ENCODE measurements around the gene HTR7. TPM values are rescaled to one million over a fixed set of nuclear protein-coding genes. Genes with fewer than 3 reads are reported as not detected.
"Not testable (repeated sequence)": the region's sequence is repeated elsewhere in the genome, so short reads cannot be mapped to it uniquely, and the experiment has no call there.

HTR7 gene
- total RNA-seq, 1 donor from 2014 or later: 0.10 TPM

- DNase-seq (ENCODE audit: low read depth): no peak
Observed at GRCh38 chr10:90858461-90858968, 676 bp upstream of the HTR7 start.

- no peak for DNase-seq (ENCODE audit: low read depth)
Observed at GRCh38 chr10:90856964-90857634, 740 bp downstream of the HTR7 start.

DNA sequence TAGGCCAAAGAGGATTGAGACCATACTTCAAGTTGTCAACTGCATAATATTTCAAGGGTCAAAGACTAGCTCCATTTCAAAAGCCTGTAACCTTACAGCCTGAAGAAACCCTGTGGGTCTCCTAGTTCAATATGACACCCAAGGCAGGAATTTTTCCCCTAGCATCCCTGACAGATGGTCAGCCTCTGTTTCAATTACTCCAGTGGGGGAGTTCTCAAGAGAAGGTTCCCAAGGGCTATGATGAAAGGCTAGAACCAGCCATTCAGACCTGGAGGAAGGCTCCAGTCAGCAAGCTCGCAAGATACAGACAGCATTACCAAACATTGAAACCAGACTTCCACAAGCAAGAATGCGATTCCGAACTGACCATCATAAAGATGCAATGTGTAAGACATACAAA, 1.6 kb downstream of the HTR7 start:
- DNase-seq (ENCODE audit: low read depth): no peak

GRCh38 chr10:90855126-90855525, 2.7 kb downstream of the HTR7 start:
- DNase-seq (ENCODE audit: low read depth): no peak

DNA sequence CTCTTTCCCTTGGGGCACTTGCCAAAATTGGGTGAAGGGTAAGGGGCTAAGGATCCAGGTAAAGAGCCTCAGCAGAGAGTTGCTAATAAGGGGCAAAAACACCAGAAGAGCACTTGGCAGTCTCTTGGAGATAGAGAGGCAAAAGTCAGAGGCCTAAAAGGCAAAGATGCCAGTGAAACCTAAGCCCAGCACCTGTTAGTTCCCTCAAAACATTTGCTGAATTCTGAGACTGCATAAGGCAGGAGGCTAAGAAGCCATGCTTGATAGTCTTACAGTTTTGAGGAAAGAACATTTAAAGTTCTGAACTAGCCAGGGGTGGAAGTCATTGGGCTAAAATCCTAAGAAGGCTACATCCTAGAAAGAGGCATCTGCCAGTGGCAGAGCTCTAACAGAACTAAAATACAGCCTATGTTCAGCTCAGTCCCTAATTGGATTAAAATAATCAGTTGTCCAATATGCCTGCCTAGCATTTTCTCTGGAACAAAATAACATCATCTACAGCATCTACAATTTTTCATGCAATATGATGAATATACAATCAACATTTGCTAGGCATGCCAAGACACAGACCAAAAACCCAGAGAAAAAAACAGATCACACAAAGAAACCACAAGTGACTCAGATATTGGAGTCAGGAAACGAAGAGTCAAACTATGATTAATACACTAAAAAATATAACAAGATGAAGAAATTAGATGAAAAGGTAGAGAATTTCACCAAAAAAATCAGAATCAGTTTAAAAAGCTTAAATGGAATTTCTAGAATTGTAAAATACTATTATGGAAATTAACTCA, 7.7 kb downstream of the HTR7 start:
- DNase-seq (ENCODE audit: low read depth): no peak

GRCh38 chr10:90847436-90847835, 10.4 kb downstream of the HTR7 start:
- DNase-seq (ENCODE audit: low read depth): peak; percentile 46

GRCh38 chr10:90846746-90847145, 11.1 kb downstream of the HTR7 start:
- DNase-seq (ENCODE audit: low read depth): no peak

DNA sequence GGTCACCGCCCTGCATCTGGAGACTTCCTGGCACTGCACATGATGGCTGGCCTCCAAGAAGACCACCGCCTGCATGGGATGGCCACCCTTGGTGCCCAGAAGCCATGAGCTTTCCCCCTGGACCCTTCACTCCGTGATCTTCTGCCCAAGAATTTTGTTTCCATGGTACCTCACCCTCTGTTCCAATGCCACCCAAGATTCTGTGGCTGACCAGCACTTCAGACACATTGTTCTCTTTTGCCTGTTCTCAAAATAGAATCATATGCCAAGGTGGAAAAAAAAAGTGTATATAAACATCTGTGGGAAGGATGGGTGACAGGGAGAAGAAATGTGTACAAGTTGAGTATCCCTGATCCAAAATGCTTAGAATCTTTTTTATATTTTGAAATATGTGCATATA, 12.1 kb downstream of the HTR7 start:
- DNase-seq (ENCODE audit: low read depth): no peak

DNA sequence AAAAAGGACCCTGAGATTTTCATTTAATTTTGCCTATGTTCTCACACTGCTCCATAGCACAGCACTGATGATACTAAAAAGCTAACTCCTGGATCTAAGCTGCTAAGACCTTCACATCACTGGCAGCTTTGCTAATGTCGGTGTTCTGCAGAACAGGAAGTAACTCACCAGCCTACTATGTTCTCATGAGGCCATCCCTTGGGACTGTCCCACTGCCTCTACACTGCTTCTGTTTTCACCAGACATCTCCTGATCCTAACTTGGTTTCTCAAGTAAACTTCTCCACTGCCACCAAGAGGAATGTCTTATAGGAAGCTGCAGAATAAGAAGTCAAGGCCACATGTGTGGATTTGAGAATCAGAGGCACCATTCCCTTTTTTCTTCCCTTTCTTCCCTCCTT, 15.1 kb downstream of the HTR7 start:
- no peak for DNase-seq (ENCODE audit: low read depth)

DNA sequence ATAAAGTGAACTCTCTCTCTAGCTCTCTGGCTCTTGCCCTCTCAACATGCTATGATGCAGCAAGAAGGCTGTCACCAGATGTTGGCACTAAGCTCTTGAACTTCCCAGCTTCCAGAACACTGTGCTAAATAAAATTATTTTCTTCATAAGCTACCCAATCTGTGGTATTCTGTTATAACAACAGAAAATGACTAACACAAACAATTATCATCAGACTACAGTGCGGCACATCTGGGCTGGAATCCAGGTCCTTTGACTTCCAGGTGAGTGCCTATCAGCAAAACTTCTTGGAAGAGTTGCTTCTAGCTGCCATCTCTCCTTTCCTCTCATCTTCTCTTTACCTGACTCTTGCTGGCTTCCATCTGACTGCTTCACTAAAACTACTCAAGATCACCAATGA, 20.4 kb downstream of the HTR7 start:
- no peak for DNase-seq (ENCODE audit: low read depth)

DNA sequence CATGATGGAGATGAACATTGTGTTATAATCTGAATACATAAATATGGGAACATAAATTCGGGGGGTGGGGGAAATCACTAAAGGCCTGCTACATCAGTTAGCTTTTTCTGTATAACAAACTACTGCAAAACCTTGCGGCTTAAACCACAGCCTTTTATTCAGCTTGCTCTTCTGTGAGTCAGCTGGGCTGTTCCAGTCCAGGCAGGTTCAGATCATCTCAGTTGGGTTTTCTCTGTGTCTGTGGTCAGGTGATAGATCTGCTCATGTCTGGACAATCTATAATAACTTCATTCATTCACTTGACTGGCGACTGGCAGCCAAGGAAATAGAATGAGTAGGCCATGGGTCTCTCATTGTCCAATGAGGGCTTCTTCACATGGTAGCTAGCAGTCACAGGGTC, 23.5 kb downstream of the HTR7 start:
- DNase-seq (ENCODE audit: low read depth): no peak

GRCh38 chr10:90832111-90832510, 25.7 kb downstream of the HTR7 start:
- no peak for DNase-seq (ENCODE audit: low read depth)

- no peak for DNase-seq (ENCODE audit: low read depth)
Observed at GRCh38 chr10:90822508-90822907, 35.3 kb downstream of the HTR7 start.

DNA sequence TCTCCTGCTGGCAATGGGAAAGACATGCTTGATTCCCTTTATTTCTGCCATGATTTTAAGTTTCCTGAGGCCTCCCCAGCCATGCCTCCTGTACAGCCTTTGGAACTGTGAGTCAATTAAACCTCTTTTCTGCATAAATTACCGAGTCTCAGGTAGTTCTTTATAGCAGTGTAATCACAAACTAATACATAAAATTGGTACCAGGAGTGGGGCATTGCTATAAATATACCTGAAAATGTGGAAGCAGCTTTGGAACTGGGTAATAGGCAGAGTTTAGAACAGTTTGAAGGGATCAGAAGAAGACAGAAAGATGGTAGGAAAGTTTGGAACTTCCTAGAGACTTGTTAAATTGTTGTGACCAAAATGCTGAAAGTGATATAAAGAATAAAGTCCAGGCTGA, 36.0 kb downstream of the HTR7 start:
- DNase-seq (ENCODE audit: low read depth): not testable (repeated sequence)

DNA sequence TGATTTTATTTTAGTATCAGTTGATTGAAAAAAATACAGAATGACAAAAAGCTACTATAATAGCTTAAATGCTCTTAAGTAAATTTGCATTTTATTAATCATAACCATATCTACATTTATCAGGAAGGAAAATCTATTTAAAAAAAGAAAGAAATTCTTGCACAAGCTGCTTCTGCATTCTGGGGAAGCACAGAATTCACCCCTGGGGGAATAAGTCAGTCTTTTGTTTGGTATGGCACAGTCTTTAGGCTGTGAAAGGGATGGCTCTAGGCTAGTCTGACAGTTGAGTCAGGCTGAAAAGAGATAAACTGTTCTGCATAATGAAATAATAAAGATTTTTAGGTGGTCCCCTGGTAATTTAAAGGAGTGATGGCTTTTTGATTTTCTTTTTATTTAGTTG, 37.9 kb downstream of the HTR7 start:
- DNase-seq (ENCODE audit: low read depth): no peak

GRCh38 chr10:90818736-90819135, 39.1 kb downstream of the HTR7 start:
- no peak for DNase-seq (ENCODE audit: low read depth)

DNA sequence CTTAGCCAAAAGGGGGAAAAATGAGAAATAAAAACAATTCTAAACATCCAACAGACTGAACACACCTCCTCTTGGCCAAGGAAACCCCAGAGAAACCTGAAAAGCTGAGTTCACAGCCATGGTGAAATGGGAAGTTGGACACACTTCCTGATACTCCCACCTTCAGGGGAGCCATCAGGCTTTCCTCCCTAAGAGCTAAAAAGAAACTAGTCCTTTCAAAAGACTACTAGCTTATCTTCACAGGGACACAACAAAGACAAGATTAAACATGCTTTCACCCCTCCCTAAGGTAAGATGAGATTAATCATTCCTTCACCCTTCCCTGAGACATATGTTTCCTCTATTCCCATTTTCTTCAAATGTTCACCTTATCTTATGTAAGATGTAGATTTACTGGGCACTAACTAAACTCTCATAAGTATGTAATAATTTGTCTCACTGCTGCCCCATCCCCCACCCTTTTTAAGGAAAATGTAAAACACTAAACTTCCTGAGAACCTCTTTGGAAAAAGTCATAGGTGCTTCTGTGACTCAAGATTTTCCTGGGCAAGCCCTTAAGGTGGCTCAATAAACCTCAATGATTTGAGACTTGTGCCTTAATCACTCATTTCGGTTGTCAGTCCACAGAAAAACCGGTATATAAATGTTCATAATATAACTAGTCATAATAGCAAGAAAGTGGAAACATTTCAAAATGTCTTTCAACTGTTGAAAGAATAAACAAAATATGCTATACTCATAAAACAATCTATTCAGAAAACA, 40.5 kb downstream of the HTR7 start:
- no peak for DNase-seq (ENCODE audit: low read depth)

DNA sequence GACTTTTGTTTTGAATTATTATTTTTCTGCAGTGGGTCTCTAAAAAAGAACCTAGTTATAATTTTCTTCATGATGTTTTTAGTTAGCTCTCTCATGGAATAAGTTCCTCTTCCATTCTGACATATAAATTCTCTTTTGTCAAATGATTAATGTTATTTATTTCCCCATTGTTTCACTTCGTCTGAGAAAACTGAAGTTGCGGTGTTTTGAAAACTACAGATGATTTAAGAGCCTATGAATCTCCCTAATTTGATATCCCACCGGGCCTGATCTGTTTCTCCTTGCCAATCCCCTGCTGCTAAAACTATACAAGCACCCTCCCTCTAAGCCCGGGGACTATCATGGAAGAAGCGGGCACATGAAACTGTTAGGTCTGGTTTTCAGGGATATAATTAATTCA, 41.4 kb downstream of the HTR7 start:
- DNase-seq (ENCODE audit: low read depth): no peak

DNA sequence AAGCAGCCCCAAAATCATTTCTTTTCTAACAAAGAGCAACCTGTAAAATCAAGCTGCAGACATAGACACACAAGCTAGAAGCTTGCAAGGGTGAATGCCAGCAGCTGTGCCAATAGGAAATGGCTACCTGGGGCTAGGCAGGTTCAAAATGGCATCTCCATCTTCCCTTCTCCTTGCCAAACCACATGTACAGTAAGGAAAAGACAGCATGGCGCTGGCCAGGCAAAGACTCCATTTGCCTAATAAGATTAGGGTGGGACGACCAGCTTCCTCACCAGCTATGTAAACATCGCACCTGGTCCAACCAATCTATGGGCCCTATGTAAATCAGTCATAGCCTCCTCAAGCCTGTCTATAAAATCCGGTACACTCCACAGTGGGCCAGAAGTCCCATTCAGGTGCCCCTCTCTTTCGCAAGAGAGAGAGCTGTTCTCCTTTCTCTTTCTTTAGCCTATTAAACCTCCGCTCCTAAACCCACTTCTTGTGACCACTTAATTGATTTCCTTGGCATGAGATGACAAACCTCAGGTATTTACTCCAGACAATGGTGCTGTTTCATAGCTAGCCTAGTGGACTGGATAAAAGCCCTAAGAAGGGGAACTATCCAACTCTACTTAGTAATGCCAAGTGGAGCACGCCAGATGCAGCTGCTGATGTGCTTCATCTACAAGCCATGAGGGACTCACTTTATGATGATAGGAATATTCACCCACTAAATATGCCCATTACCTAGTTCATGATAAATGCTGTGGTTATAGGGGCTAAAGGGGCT, 44.1 kb downstream of the HTR7 start:
- peak; percentile 9 for DNase-seq (ENCODE audit: low read depth)

DNA sequence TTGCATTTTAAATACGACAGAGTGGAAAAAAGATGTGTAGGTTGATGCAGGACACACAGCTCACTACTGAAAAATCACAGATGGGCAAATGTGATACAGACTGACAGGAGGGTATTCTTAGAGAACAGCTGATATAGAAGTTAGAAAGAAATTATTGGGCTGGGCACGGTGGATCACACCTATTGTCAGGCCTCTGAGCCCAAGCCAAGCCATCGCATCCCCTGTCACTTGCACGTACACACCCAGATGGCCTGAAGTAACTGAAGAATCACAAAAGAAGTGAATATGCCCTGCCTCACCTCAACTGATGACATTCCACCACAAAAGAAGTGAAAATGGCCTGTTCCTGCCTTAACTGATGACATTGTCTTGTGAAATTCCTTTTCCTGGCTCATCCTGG, 50.7 kb downstream of the HTR7 start:
- DNase-seq (ENCODE audit: low read depth): not testable (repeated sequence)

GRCh38 chr10:90806677-90807076, 51.2 kb downstream of the HTR7 start:
- DNase-seq (ENCODE audit: low read depth): no peak

DNA sequence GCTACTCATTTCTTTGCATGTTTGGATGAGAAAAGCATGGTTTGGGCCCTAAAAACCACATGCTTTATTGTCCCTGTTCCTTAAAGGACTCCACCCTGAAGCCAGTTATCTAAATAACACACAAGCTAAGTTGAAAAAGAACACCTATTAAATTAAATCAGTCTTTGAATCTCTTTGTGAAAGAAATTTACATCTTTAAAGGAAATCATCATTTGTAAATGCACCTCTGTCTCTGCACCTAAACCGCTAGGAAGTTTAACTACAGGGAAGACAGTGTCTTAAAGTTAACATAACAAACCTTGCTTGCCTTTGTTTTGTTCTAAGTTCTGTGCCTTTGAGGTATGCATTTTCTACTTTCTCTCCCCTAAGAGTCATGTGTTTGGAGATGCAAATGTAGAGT, 52.6 kb downstream of the HTR7 start:
- no peak for DNase-seq (ENCODE audit: low read depth)

All from renal cortical epithelial cell (primary cell).